Cerebellar cortex (tissue), 1 donor: ENCODE measurements around the gene STX18.
"Not testable (repeated sequence)": the region's sequence is repeated elsewhere in the genome, so short reads cannot be mapped to it uniquely, and the experiment has no call there.

Experiments
- DNase-seq: peaks from one replicate; pipeline ENCODE4 v3.0.0-alpha.2; 2015; ENCODE audit warnings: low spot score

The STX18 gene

GRCh38 chr4:4507923-4508322, 33.9 kb downstream of the STX18 start:
- DNase-seq = no peak

DNA sequence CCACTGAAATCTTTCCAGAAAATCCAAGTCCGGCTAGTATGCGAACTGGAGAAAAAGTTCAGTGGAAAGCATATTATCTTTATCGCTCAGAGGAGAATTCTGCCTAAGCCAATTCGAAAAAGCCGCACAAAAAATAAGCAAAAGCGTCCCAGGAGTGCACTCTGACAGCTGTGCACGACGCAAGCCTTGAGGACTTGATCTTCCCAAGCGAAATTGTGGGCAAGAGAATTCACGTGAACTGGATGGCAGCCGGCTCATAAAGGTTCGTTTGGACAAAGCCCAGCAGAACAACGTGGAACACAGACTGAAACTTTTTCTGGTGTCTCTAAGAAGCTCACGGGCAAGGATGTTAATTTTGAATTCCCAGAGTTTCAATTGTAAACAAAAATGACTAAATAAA, 34.4 kb downstream of the STX18 start:
- no peak for DNase-seq

DNA sequence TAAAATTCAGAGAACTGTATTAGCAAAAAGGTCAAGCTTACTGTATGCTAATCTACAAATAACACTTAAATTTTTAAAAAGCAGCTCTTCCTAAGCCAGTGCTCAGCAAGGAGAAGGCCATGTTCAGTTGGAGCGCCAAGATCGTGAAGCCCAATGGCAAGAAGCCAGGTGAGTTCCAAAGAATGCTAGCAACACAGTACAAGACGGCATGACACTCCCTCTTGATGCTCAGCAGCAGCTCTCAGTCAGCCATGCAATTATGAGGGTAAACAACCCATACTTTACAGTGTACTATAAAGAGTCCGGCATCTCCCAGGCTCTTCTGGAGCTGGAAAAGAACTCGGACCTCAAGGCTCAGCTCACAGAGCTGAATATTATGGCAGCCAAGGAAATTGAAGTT, 34.9 kb downstream of the STX18 start:
- DNase-seq = no peak

DNA sequence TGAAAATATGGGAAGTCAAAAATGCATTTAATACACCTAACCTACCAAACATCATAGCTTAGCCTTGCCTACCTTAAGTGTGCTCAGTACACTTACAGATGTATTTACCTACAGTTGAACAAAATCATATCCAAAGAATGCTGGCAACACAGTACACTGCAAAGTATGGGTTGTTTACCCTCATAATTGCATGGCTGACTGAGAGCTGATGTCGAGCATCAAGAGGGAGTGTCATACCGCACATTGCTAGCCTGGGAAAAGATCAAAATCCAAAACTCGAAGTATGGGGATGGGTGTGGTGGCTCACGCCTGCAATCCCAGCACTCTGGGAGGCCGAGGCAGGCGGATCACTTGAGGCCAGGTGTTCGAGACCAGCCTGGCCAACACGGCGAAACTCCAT, 36.6 kb downstream of the STX18 start:
- not testable (repeated sequence) for DNase-seq

GRCh38 chr4:4504783-4505182, 37.1 kb downstream of the STX18 start:
- no peak for DNase-seq

DNA sequence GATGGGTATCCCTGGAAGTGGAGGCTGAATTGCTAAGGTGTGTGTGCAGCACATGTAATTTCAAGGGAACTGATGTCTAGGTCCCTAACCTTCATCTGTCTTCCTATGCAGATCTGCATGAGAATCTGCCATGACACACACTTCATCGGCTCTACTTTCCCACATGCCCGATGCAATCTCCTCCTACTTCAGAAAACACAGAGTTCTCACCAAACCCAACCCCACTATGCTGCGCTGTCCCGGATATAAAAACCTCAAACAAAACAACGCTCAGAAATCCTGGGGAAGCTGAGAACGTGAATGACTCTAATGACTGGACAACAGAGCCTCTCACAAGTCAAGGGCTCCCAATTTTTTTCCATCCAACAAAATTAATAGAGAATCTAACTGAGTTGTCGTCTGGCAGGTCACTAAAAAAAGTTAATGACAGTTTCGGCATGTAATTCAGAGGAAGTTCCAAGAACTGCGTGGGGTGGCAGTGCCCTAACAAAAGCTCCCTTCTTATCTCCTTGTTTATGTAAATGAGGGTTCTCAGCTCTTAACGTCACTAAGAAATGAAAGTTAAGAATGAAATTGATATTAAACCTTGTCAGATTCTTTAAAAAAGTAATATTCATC, 39.0 kb downstream of the STX18 start:
- DNase-seq = no peak

DNA sequence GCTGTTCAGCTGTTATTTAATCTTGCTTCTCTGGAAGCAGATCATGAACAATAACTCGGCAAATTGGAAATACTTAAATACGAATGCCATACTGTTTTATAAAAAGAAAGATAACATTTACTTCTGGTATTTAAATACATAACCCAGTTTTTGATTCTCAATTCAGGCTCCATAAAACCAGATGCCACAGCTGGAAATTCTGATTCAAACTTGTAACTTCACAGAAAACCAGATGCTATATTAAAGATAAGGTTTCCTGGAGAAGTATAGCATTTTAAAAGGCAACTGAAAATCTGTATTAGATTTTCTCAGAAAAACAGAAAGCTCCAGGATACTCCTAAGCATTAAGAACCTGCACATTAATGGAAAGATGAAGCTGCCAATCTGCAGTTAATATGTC, 40.2 kb downstream of the STX18 start:
- DNase-seq = no peak

DNA sequence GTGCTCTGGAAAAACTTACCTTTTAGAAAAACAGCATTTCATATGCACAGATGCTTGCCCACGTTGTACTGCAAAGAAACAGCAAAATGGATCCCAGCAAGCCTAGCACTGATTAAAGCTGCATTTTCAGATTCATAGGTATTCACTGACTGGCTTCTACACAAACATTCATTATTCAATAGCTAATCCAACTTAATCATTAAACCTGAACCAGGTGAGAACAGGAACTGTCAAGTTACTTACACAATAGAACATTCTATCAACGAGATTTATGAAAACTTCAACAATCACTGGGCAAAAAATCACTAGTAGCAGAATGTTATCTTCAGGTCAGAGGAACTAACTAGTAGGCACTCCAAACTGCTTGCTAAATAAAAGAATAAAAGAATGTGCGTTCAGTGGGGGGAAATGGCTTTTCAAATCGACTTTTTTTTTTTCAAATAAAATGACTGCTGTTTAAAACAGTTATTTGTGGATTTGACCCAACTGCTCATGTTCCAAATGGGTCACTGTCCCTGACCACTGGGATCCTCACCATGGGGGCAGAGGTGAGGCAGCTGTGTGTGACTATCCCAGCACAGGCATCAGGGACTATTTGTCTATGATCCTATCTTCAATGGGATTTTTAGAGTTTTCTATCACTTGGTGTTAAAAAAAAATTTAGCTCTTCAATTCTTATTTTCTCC, 42.3 kb downstream of the STX18 start:
- no peak for DNase-seq

DNA sequence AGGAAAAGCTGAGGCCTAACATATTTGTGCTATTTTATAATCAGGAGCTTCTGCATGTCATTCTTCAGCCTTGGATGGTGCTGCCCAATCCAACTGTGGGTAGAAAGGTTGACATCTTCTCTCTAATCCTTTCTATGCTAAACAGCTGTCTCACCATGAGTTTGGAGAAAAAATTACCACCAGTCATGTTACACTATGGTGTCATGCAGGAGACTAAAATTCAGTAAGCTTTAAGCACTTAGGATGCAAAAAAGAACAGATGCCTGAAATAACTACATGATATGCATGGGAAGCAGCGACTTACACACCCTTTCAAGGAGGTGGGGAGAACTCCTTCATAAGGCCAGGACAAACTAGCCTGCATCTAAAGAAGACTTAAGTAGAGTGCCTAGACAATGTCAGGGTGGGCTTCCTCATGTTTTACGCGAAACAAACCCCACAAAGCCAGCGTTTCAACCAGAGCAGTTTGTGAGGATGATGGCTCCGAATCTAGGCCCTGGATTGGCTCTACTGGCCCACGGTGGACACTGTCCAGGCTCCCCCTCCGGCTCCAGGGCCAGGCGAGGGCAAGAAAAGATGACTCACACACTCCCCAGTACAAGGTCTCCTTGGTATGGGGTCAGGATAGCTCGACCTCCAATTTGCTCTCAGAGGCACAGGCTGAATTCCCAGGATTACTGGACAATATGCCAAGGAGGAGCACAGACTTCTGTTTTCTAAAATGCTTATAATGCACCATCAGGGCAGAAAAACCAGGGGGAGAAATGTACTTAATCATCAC, 45.1 kb downstream of the STX18 start:
- DNase-seq = peak; percentile 41

DNA sequence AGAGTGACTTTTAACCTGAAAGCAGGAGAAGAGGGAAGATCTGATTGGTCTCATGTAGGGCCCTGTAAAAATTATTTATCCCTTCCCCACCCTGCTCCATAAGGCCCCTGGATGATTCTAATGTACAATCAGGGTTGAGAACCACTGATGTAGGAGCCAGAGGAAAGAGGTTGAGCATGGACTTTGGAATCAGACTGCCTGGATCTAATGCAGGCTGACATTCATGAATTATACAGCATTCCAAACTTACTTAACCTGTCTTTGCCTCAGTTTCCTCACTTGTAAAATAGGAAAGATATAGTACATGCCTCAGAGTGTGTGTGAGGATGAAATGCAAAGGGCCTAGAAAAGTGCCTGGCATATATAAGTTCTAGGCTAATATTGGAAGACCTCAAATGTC, 47.0 kb downstream of the STX18 start:
- DNase-seq = no peak

DNA sequence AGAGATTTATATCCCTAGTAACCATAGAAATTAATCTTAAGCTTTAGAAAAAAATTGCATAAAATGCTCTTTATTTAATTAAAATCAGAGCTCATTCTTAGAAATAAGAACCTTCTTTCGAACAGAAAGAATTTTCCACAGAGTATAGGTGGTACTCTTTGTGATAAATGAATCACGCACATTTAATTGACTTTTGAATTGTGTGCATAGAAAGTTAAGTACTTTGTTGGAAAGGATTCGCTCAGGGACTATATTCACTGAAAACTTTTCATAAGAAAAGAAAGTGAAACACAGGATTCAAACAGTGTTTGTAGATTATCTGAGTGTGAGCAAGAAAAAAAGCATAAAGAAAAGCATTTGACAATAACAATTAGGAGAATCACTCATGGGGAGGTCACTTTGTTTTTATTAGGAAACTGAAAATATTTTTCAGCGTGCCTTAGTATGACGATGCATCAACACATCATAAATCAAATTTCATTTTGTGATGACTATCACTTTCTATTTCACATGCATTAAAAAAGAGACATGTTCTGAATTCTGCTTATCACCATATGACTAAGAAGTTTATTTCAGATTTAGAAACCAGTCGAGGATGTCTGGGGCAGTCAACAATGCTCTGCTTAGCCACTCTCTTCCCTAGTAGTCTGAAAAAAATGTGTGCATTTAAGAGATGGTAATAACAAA, 49.5 kb downstream of the STX18 start:
- no peak for DNase-seq

- no peak for DNase-seq
Measured at GRCh38 chr4:4491396-4491893, 50.4 kb downstream of the STX18 start.

DNA sequence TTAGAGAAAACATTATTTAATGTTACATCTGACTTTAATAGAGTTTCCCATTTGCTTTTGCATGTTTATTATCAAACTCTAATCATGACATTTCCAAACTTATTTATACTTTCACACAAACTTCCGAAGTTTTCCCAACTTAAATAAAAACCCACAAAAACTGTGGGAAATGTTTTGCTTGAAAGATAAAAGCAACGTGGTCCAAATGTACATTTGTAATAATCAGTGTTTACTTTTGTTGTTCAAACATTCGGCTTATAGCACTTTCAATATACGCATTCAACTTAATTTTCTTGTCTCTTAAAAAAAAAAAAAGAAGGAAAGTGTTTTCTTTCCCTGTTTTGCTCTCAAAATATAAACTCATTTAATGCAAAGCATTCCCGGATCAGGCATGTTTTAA, 51.0 kb downstream of the STX18 start:
- no peak for DNase-seq

- DNase-seq = no peak
Measured at GRCh38 chr4:4490041-4490440, 51.8 kb downstream of the STX18 start.

DNA sequence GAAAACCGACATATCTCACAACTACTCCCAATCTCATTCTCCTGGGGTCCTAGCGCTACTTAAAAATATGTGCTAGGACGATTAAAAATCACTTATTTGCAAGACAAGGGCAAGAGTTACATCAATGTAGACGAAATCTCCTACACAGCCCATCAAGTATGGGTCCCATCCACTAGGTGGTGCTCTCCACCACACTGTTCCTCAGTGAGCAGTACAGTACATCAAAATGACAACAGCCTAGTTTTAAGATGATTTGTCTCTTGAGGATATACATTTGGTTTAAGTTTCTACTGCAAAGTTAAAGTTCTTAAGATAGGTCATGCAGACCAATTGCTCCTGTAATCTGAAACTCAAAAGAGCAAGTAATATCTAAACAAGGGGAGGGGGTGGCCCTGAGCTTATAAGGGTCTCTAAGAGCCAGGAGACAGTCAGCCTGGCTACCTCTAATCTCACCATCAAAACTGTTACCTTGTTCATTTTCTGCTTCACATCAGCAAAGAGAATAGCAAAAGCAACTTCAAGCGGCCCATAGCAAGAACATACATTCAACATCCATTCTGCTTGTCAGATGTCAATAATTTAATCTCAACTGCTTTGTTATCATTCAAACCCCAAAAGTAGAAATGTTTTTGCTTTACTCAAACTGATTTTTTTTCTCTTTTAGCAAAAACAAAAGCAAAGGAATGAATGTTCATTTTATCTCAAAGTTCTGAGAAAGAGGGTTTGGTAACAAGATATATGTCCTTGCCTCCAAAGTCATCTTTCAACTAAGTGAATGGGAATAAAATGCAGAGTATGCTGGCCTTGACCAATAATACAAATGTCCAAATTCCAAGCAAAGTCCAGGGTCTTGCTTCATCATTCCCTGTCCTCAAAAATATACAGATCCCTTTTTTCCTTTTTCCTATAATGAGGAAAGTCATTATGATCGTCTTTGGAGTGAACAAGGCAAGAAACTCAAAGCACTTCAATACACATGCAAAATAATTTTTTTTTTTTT, 53.1 kb downstream of the STX18 start:
- peak; percentile 86 for DNase-seq

- no peak for DNase-seq
Measured at GRCh38 chr4:4486969-4487368, 54.9 kb downstream of the STX18 start.

GRCh38 chr4:4485806-4486205, 56.0 kb downstream of the STX18 start:
- DNase-seq = no peak

GRCh38 chr4:4481399-4481994, 60.4 kb downstream of the STX18 start:
- no peak for DNase-seq

- DNase-seq = peak; percentile 54
Measured at GRCh38 chr4:4480685-4481398, 61.0 kb downstream of the STX18 start.

DNA sequence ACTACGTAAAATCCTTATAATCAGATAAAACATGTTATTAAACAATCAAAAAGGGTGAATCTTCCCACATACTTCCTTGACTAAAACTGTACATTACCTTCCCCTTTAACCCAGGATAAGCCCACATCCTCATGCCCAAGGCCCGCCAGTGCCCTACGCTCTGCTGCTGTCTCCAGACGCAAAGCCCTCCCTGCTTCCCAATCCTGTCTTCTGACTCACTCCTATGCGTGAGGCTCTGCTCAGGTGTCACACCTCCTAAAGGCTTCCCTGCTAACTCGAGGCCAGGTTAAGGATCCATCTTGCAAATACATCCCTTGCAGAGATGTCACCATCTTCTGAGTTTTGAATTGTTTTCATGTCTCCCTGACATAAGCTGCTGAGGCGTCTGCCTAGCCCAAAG, 61.6 kb downstream of the STX18 start:
- no peak for DNase-seq
